Measurements from ENCODE around the gene SRGAP1.

- TF ChIP-seq POLR2AphosphoS5 (IDR thresholded peaks at IDR 0.05; ENCODE audit: low read depth, low read length) (no peak), FOXP2 (optimal IDR thresholded peaks at IDR 0.05; ENCODE audit: borderline replicate concordance, extremely low read depth, extremely low read length, insufficient read depth) (no peak), REST (IDR thresholded peaks at IDR 0.05; ENCODE audit: insufficient read depth in 1 of 2, low read depth in 2 of 2, low read length in 2 of 2) (no peak)
Measured at GRCh38 chr12:64028541-64028940, 184.0 kb downstream of the SRGAP1 start.

All from PFSK-1 (cell line).